Kidney epithelial cell (primary cell): Measurements from ENCODE around the gene PPP1CA. TPM values are rescaled to one million over a fixed set of nuclear protein-coding genes. Genes with fewer than 3 reads are reported as not detected.

Experiments used
- DNase-seq: peaks from one replicate; pipeline ENCODE4 v3.0.0-alpha.2; 2010; ENCODE audit warnings: low read depth
- H3K27me3 ChIP-seq: 2 replicates; pipeline ENCODE4 v1.6.0; 2011; ENCODE audit warnings: low read length; ENCODE audit not compliant: control insufficient read depth, insufficient read depth
- H3K36me3 ChIP-seq: 2 replicates; pipeline ENCODE4 v1.5.1; 2011; ENCODE audit warnings: low read length; ENCODE audit not compliant: control insufficient read depth, insufficient read depth
- H3K4me3 ChIP-seq: 2 replicates; pipeline ENCODE4 v1.5.1; 2011; ENCODE audit warnings: low read depth, mild to moderate bottlenecking, control low read depth, low read length
- CTCF ChIP-seq: IDR thresholded peaks from 2 replicates; pipeline ENCODE4 v1.5.1; 2011; ENCODE audit warnings: mild to moderate bottlenecking, moderate library complexity, low read length, control low read depth, inconsistent platforms; ENCODE audit not compliant: insufficient read depth, poor library complexity, severe bottlenecking
- total RNA-seq: library from RNA; depleted of rRNA; stranded (reverse); fragments of >200 nt; gene quantifications from 2 replicates; pipeline ENCODE4 v1.2.3, GENCODE V29; 2015

The PPP1CA gene
- total RNA-seq, 1 donor from 2014 or later, result 319 TPM

- Histone ChIP-seq H3K27me3 (no peaks in the 10 kb centered on the region), H3K36me3 (no peaks in the 10 kb centered on the region), H3K4me3 (peak overlapping the region; percentile 36)
- peak; percentile 90 for DNase-seq
- no peak for TF ChIP-seq CTCF
Observed at GRCh38 chr11:67354075-67355022, 47.3 kb downstream of the PPP1CA start.

GRCh38 chr11:67353317-67354074 is 48.2 kb downstream of the PPP1CA start, which contains the start of gene POLD4:
Gene POLD4 (minus strand): TSS chr11:67353546. CDS start chr11:67353399, 147 bp downstream.
- Histone ChIP-seq H3K36me3 (no peaks in the 10 kb centered on the region), H3K4me3 (peak within 1 kb of the TSS; percentile 54), H3K27me3 (no peaks in the 10 kb centered on the region)
- no peak for TF ChIP-seq CTCF
- peak; percentile 83 for DNase-seq

GRCh38 chr11:67352546-67353316 is 48.9 kb downstream of the PPP1CA start:
- DNase-seq, result no peak
- no peak for TF ChIP-seq CTCF
- Histone ChIP-seq H3K27me3 (no peaks in the 10 kb centered on the region), H3K4me3 (peak overlapping the region; percentile 54), H3K36me3 (no peaks in the 10 kb centered on the region)

GRCh38 chr11:67351275-67352005 is 50.2 kb downstream of the PPP1CA start:
- no peaks in the 10 kb centered on the region for H3K27me3 ChIP-seq
- no peak overlapping the region for H3K4me3 ChIP-seq
- peak; percentile 93 for TF ChIP-seq CTCF
- DNase-seq, result no peak
- no peaks in the 10 kb centered on the region for H3K36me3 ChIP-seq

- no peak for TF ChIP-seq CTCF
- no peak for DNase-seq
- Histone ChIP-seq H3K27me3 (no peaks in the 10 kb centered on the region), H3K36me3 (no peaks in the 10 kb centered on the region), H3K4me3 (no peak overlapping the region)
Observed at GRCh38 chr11:67349928-67350465, 51.7 kb downstream of the PPP1CA start.
